ENCODE results near the gene TALDO1.

The TALDO1 gene

GRCh38 chr11:702462-703461, 44.5 kb upstream of the TALDO1 start:
- in situ Hi-C loops (cut with HindIII; ENCODE audit: low sequenced_read_pairs): no loop called here
- TF ChIP-seq CTCF (IDR thresholded peaks at IDR 0.05; ENCODE audit: low read depth, low read length, missing control alignments): no peak
- no peak for DNase-seq (ENCODE audit: low read depth)
- H3K4me3 ChIP-seq (ENCODE audit: low read depth, low read length): no peak overlapping the region

- H3K4me3 ChIP-seq (ENCODE audit: low read depth, low read length): no peak overlapping the region
- no peak for DNase-seq (ENCODE audit: low read depth)
- TF ChIP-seq CTCF (IDR thresholded peaks at IDR 0.05; ENCODE audit: low read depth, low read length, missing control alignments): no peak
- in situ Hi-C loops (cut with HindIII; ENCODE audit: low sequenced_read_pairs): no loop called here
Observed at GRCh38 chr11:703506-703905, 43.8 kb upstream of the TALDO1 start.

- no peak overlapping the region for H3K4me3 ChIP-seq (ENCODE audit: low read depth, low read length)
- in situ Hi-C loops (cut with HindIII; ENCODE audit: low sequenced_read_pairs): no loop called here
- TF ChIP-seq CTCF (IDR thresholded peaks at IDR 0.05; ENCODE audit: low read depth, low read length, missing control alignments): no peak
- no peak for DNase-seq (ENCODE audit: low read depth)
Observed at GRCh38 chr11:704228-704674, 43.0 kb upstream of the TALDO1 start.

GRCh38 chr11:704781-705645, 42.3 kb upstream of the TALDO1 start:
- H3K4me3 ChIP-seq (ENCODE audit: low read depth, low read length): peak overlapping the region; percentile 63
- no peak for TF ChIP-seq CTCF (IDR thresholded peaks at IDR 0.05; ENCODE audit: low read depth, low read length, missing control alignments)
- in situ Hi-C loops (cut with HindIII; ENCODE audit: low sequenced_read_pairs): no loop called here
- no peak for DNase-seq (ENCODE audit: low read depth)

- H3K4me3 ChIP-seq (ENCODE audit: low read depth, low read length): peak within 1 kb of the TSS; percentile 63
- no peak for TF ChIP-seq CTCF (IDR thresholded peaks at IDR 0.05; ENCODE audit: low read depth, low read length, missing control alignments)
- in situ Hi-C loops (cut with HindIII; ENCODE audit: low sequenced_read_pairs): no loop called here
- no peak for DNase-seq (ENCODE audit: low read depth)
Observed at GRCh38 chr11:705646-706438, 41.4 kb upstream of the TALDO1 start, which contains the start of gene EPS8L2. Gene EPS8L2 (plus strand): TSS chr11:706231. CDS start chr11:709408, 3,177 bp downstream.

Data from astrocyte of the cerebellum (primary cell).